GM12878 (cell line): Measurements from ENCODE around the gene EXOC4. TPM values are rescaled to one million over a fixed set of nuclear protein-coding genes. Genes with fewer than 3 reads are reported as not detected.

ENCODE experiments used
- ATAC-seq: fragments of 200-7000 bp; cut with Tn5 transposase; 3 replicates; pipeline ENCODE4 v1.9.1; 2020; ENCODE audit warnings: mild to moderate bottlenecking, moderate library complexity
- BruUV-seq: library from RNA; stranded (reverse); fragments of 400-500 nt; replicated peaks from 2 replicates; lab custom pipeline; 2021; lab: Mats Ljungman, UMichigan
- CTCF ChIA-PET: fragments of 300-600 bp; sonication (Branson Sonifier 250); formaldehyde crosslinking; extraction: SDS; loops from one replicate; lab custom pipeline; 2021; ENCODE audit warnings: inconsistent platforms; lab: Yijun Ruan, JAX
- POLR2A ChIA-PET: fragments of 350-600 bp; formaldehyde crosslinking; extraction: SDS; loops from one replicate; lab custom pipeline; 2021; ENCODE audit warnings: inconsistent platforms; lab: Charles Lee
- RAD21 ChIA-PET: fragments of 300-600 bp; sonication (Branson Sonifier 250); formaldehyde crosslinking; loops from one replicate; lab custom pipeline; 2023; ENCODE audit warnings: antibody characterized with exemption; ENCODE audit not compliant: unreplicated experiment; lab: Charles Lee
- SMC1A ChIA-PET: fragments of 300-600 bp; sonication (Branson Sonifier 250); formaldehyde crosslinking; loops from one replicate; lab custom pipeline; 2023; ENCODE audit not compliant: unreplicated experiment, uncharacterized antibody; lab: Charles Lee
- DNase-seq: peaks from one replicate; pipeline ENCODE4 v3.0.0-alpha.2; 2011; ENCODE audit warnings: low read depth, low spot score
- FAIRE-seq: peaks from 3 replicates; lab custom pipeline; 2011; peaks lifted over from hg19 to GRCh38; lab: Jason Lieb, UNC
- H2AFZ ChIP-seq: 2 replicates; pipeline ENCODE4 v1.6.0; 2011; ENCODE audit warnings: low read depth, low read length, control low read depth; ENCODE audit not compliant: control insufficient read depth
- H3K27ac ChIP-seq: 2 replicates; pipeline ENCODE4 v1.5.1; 2011; ENCODE audit warnings: control low read depth; ENCODE audit not compliant: control insufficient read depth, insufficient read depth
- H3K27me3 ChIP-seq, 2 experiments: replicated peaks in 1 of 2; 2 replicates each; pipeline versions ENCODE4 v1.6.0 to v1.6.1; 2011; ENCODE audit warnings: low read length in 1 of 2; ENCODE audit not compliant: control insufficient read depth in 2 of 2, insufficient read depth in 2 of 2
- H3K36me3 ChIP-seq, 2 experiments: 2 replicates each; pipeline ENCODE4 v1.5.1; 2011; ENCODE audit warnings: low read length in 1 of 2; ENCODE audit not compliant: control insufficient read depth in 2 of 2, insufficient read depth in 2 of 2
- H3K4me1 ChIP-seq: 2 replicates; pipeline ENCODE4 v1.6.1; 2011; ENCODE audit warnings: mild to moderate bottlenecking, low read length, moderate library complexity, mixed read lengths; ENCODE audit not compliant: control insufficient read depth, insufficient read depth
- H3K4me2 ChIP-seq: 2 replicates; pipeline ENCODE4 v1.6.0; 2011; ENCODE audit warnings: control low read depth; ENCODE audit not compliant: control insufficient read depth, insufficient read depth
- H3K4me3 ChIP-seq: fragments of 200-600 bp; sonication (generic); 2 replicates; pipeline ENCODE4 v1.5.1; 2016
- H3K79me2 ChIP-seq: 2 replicates; pipeline ENCODE4 v1.6.0; 2011; ENCODE audit warnings: low read length; ENCODE audit not compliant: control insufficient read depth, insufficient read depth
- H3K9ac ChIP-seq: 2 replicates; pipeline ENCODE4 v1.8.0; 2011; ENCODE audit warnings: low read length, control low read depth, mixed read lengths; ENCODE audit not compliant: control insufficient read depth, insufficient read depth
- H3K9me3 ChIP-seq: replicated peaks from 3 replicates; pipeline ENCODE4 v1.5.1; 2011; ENCODE audit warnings: mild to moderate bottlenecking, low read length; ENCODE audit not compliant: control insufficient read depth, insufficient read depth
- H4K20me1 ChIP-seq: 2 replicates; pipeline ENCODE4 v1.6.0; 2011; ENCODE audit not compliant: control insufficient read depth, insufficient read depth
- ASH2L ChIP-seq: fragments of 300-600, 200-600 bp; sonication (generic); IDR thresholded peaks from 2 replicates; pipeline ENCODE4 v1.6.1; 2017; ENCODE audit warnings: low read depth, mild to moderate bottlenecking, borderline replicate concordance
- NFYA ChIP-seq: IDR thresholded peaks from 2 replicates; pipeline ENCODE4 v1.6.1; 2011; ENCODE audit warnings: low read depth, mild to moderate bottlenecking, low read length, improper control_type of control experiment, borderline replicate concordance
- NFYB ChIP-seq: IDR thresholded peaks from 2 replicates; pipeline ENCODE4 v1.6.1; 2011; ENCODE audit warnings: low read depth, mild to moderate bottlenecking, low read length, improper control_type of control experiment, moderate library complexity; ENCODE audit not compliant: insufficient read depth
- NKRF ChIP-seq: fragments of 450-650 bp; conservative IDR thresholded peaks from 2 replicates; pipeline ENCODE4 v1.6.1; 2017; ENCODE audit warnings: mild to moderate bottlenecking, moderate library complexity
- POU2F2 ChIP-seq: IDR thresholded peaks from 3 replicates; pipeline ENCODE4 v1.6.1; 2011; ENCODE audit warnings: low read depth, mild to moderate bottlenecking, low read length, borderline replicate concordance
- RFX5 ChIP-seq: IDR thresholded peaks from 2 replicates; pipeline ENCODE4 v1.6.1; 2011; ENCODE audit warnings: low read depth, low read length, improper control_type of control experiment
- SMAD1 ChIP-seq: fragments of 450-650 bp; IDR thresholded peaks from 2 replicates; pipeline ENCODE4 v1.6.1; 2018; ENCODE audit warnings: mild to moderate bottlenecking, low read depth; ENCODE audit not compliant: partially characterized antibody
- SMAD5 ChIP-seq: IDR thresholded peaks from 2 replicates; pipeline ENCODE4 v1.6.1; 2016; ENCODE audit warnings: antibody characterized with exemption, low read depth
- SREBF2 ChIP-seq: IDR thresholded peaks from 2 replicates; pipeline ENCODE4 v1.6.1; 2012; ENCODE audit warnings: mild to moderate bottlenecking, low read length
- STAT3 ChIP-seq: IDR thresholded peaks from 2 replicates; pipeline ENCODE4 v1.6.1; 2011; ENCODE audit warnings: low read depth, low read length, improper control_type of control experiment
- TCF7 ChIP-seq: IDR thresholded peaks from 2 replicates; pipeline ENCODE4 v1.6.1; 2014; ENCODE audit warnings: antibody characterized with exemption, borderline replicate concordance
- YY1 ChIP-seq: IDR thresholded peaks from 2 replicates; pipeline ENCODE4 v1.6.1; 2011; ENCODE audit warnings: low read depth, mild to moderate bottlenecking, low read length
- ZZZ3 ChIP-seq: IDR thresholded peaks from 2 replicates; pipeline ENCODE4 v1.6.1; 2011; ENCODE audit warnings: low read depth; ENCODE audit not compliant: control insufficient read depth, insufficient read length
- WGBS: methylation state at CpG from one replicate; pipeline ENCODE4 v1.1.6; 2016; ENCODE audit warnings: low lambda C conversion rate; ENCODE audit not compliant: insufficient replicate concordance, insufficient coverage; ENCODE audit errors: missing lambda C conversion rate; 5-methylcytosine and 5-hydroxymethylcytosine counted together
- in situ Hi-C: fragments of 300-500 bp; cut with MboI; formaldehyde crosslinking; loops from 9 replicates; pipeline ENCODE4 v1.14.3; 2018; ENCODE audit warnings: mixed read lengths
- intact Hi-C: fragments of 100-400 bp; cut with micrococcal nuclease; formaldehyde crosslinking; loops from one replicate; pipeline ENCODE4 v1.14.2; 2022; ENCODE audit not compliant: unreplicated experiment
- polyA plus RNA-seq, 11 experiments: library from polyadenylated mRNA; depleted of rRNA in 4 of 11; unstranded in 6 of 11; stranded (reverse) in 5 of 11; fragments of >200 nt; fragmentation: Nextera tagmentation in 4 of 11; fragmentation: Illumina TruSeq in 1 of 11; extraction: Ambion mirVana in 4 of 11; extraction: Trizol in 1 of 11; gene quantifications; 1 replicate in 1 of 11; 2 replicates in 10 of 11; pipeline versions ENCODE4 v1.2.1 to v1.2.3, GENCODE V29; 2011 to 2016; ENCODE audit warnings: inconsistent platforms in 2 of 11, missing spikeins in 2 of 11, low read depth in 1 of 11
- total RNA-seq, 4 experiments: library from RNA; depleted of rRNA in 3 of 4; stranded (reverse); fragments of >200 nt in 3 of 4; fragmentation: Illumina TruSeq in 1 of 4; extraction: Trizol in 1 of 4; gene quantifications; 2 replicates each; pipeline versions ENCODE4 v1.2.1 to v1.2.3, GENCODE V29; 2013 to 2021
- TF ChIP-seq, protein P1 (sequence below): fragments of 450-650 bp; IDR thresholded peaks from 2 replicates; pipeline ENCODE4 v1.6.1; 2017; ENCODE audit warnings: antibody characterized with exemption, mild to moderate bottlenecking, moderate library complexity
- TF ChIP-seq, protein P2 (sequence below): fragments of 450-650 bp; IDR thresholded peaks from 2 replicates; pipeline ENCODE4 v1.6.1; 2017; ENCODE audit warnings: mild to moderate bottlenecking

The EXOC4 gene
- total and polyA plus RNA-seq, 10 of the 15 experiments (the other 5 are each of a cell fraction or from before 2014, with no cell fraction given), result 13.2 to 44.5 (median 29.6) TPM

DNA sequence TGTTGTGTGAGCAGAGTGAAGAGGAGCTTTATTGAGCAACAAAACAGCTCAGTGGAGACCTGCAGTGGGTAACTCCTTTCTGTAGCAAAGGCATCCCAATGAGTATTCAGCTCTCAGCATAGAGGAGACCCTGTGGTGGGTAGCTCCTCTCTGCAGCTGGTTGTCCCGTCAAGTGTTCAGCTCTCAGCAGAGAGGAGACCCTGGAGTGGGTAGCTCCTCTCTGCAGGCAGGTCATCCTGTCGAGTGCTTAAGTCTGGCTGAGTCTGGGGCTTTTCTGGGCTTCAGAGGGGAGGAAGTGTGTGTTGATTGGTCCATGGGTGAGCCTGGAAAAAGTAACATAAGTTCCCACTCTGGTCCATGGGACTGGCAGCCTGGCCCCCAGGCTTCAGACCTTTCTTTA lies 702.3 kb downstream of the EXOC4 start:
- ATAC-seq (no peak), FAIRE-seq (no peak), DNase-seq (no peak)
- WGBS, result 94% methylated on average over 2 of the region's 2 CpGs
- SMC1A ChIA-PET, result no interaction called here
- Histone ChIP-seq H2AFZ (no peak overlapping the region), H3K27ac (no peak overlapping the region), H3K36me3 (no peaks in the 10 kb centered on the region), H3K9ac (no peak overlapping the region), H4K20me1 (no peaks in the 10 kb centered on the region), H3K9me3 (no peaks in the 10 kb centered on the region; the same call in 2 of the 3 replicates), H3K4me2 (no peak overlapping the region), H3K27me3 (no peaks in the 10 kb centered on the region), H3K4me1 (no peaks in the 10 kb centered on the region), H3K79me2 (no peaks in the 10 kb centered on the region), H3K4me3 (no peak overlapping the region)
- in situ Hi-C loops, result no loop called here
- CTCF ChIA-PET, result interaction anchor here (1.1 kb wide), 1 partner anchor 13 kb away, joined by 3 read pairs; no protein-coding TSS in a partner anchor
- intact Hi-C loops, result no loop called here
- BruUV-seq, result no TSS peak
- POLR2A ChIA-PET, result no interaction called here
- TF ChIP-seq SMAD1, result no peak
- no peak for TF ChIP-seq NKRF
- TF ChIP-seq TCF7, result no peak
- TF ChIP-seq YY1, result no peak
- TF ChIP-seq RFX5, result no peak
- TF ChIP-seq POU2F2, result no peak
- TF ChIP-seq NFYA, result no peak
- TF ChIP-seq, protein P1, sequence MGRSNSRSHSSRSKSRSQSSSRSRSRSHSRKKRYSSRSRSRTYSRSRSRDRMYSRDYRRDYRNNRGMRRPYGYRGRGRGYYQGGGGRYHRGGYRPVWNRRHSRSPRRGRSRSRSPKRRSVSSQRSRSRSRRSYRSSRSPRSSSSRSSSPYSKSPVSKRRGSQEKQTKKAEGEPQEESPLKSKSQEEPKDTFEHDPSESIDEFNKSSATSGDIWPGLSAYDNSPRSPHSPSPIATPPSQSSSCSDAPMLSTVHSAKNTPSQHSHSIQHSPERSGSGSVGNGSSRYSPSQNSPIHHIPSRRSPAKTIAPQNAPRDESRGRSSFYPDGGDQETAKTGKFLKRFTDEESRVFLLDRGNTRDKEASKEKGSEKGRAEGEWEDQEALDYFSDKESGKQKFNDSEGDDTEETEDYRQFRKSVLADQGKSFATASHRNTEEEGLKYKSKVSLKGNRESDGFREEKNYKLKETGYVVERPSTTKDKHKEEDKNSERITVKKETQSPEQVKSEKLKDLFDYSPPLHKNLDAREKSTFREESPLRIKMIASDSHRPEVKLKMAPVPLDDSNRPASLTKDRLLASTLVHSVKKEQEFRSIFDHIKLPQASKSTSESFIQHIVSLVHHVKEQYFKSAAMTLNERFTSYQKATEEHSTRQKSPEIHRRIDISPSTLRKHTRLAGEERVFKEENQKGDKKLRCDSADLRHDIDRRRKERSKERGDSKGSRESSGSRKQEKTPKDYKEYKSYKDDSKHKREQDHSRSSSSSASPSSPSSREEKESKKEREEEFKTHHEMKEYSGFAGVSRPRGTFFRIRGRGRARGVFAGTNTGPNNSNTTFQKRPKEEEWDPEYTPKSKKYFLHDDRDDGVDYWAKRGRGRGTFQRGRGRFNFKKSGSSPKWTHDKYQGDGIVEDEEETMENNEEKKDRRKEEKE, result no peak
- no peak for TF ChIP-seq ASH2L
- no peak for TF ChIP-seq NFYB
- TF ChIP-seq STAT3, result no peak
- TF ChIP-seq ZZZ3, result no peak
- TF ChIP-seq SMAD5, result no peak
- no peak for TF ChIP-seq SREBF2
- TF ChIP-seq, protein P2, sequence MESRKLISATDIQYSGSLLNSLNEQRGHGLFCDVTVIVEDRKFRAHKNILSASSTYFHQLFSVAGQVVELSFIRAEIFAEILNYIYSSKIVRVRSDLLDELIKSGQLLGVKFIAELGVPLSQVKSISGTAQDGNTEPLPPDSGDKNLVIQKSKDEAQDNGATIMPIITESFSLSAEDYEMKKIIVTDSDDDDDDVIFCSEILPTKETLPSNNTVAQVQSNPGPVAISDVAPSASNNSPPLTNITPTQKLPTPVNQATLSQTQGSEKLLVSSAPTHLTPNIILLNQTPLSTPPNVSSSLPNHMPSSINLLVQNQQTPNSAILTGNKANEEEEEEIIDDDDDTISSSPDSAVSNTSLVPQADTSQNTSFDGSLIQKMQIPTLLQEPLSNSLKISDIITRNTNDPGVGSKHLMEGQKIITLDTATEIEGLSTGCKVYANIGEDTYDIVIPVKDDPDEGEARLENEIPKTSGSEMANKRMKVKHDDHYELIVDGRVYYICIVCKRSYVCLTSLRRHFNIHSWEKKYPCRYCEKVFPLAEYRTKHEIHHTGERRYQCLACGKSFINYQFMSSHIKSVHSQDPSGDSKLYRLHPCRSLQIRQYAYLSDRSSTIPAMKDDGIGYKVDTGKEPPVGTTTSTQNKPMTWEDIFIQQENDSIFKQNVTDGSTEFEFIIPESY, result no peak
- RAD21 ChIA-PET, result no interaction called here
